Kidney epithelial cell (primary cell): ENCODE measurements around the gene SCARB1. TPM values are rescaled to one million over a fixed set of nuclear protein-coding genes. Genes with fewer than 3 reads are reported as not detected.

ENCODE experiments used
- DNase-seq: peaks from one replicate; pipeline ENCODE4 v3.0.0-alpha.2; 2010; ENCODE audit warnings: low read depth
- H3K27me3 ChIP-seq: 2 replicates; pipeline ENCODE4 v1.6.0; 2011; ENCODE audit warnings: low read length; ENCODE audit not compliant: control insufficient read depth, insufficient read depth
- H3K36me3 ChIP-seq: 2 replicates; pipeline ENCODE4 v1.5.1; 2011; ENCODE audit warnings: low read length; ENCODE audit not compliant: control insufficient read depth, insufficient read depth
- H3K4me3 ChIP-seq: 2 replicates; pipeline ENCODE4 v1.5.1; 2011; ENCODE audit warnings: low read depth, mild to moderate bottlenecking, control low read depth, low read length
- CTCF ChIP-seq: IDR thresholded peaks from 2 replicates; pipeline ENCODE4 v1.5.1; 2011; ENCODE audit warnings: mild to moderate bottlenecking, moderate library complexity, low read length, control low read depth, inconsistent platforms; ENCODE audit not compliant: insufficient read depth, poor library complexity, severe bottlenecking
- total RNA-seq: library from RNA; depleted of rRNA; stranded (reverse); fragments of >200 nt; gene quantifications from 2 replicates; pipeline ENCODE4 v1.2.3, GENCODE V29; 2015

The SCARB1 gene
- total RNA-seq, 1 donor from 2014 or later: 30.0 TPM

GRCh38 chr12:124752437-124753227, 111.0 kb downstream of the SCARB1 start:
- DNase-seq: no peak
- no peak for TF ChIP-seq CTCF
- H3K4me3 ChIP-seq: no peak overlapping the region
- no peaks in the 10 kb centered on the region for H3K36me3 ChIP-seq
- no peaks in the 10 kb centered on the region for H3K27me3 ChIP-seq

DNA sequence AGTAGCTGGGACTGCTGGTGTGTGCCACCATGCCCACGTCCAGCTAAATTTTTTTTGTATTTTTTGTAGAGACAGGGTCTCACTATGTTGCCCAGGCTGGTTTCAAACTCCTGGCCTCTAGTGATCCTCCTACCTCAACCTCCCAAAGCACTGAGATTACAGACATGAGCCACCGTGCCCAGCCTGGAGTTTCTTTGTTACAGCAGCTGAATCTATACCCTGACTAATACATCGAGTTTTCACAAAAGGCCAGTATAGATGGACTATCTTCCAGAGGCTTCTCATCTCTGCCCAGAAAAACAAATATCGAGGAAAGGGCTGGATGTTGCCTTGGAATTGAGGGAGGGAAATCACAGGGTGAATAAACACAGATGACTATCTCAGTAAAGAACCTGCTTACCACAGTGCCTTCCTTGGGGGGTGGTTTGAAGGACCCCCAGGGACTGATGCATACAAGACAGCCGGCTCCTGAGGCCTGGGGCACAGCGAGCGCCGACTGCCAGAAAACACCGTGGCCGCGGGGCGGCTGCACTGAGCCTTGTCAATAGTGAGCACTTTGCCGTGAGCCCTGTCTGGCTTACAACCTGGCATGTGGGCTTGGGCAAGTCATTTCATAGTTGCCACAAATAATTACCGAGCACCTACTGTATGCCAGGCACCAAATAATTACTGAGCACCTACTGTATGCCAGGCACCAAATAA, 111.9 kb downstream of the SCARB1 start:
- Histone ChIP-seq H3K27me3 (no peaks in the 10 kb centered on the region), H3K36me3 (no peaks in the 10 kb centered on the region), H3K4me3 (no peak overlapping the region)
- TF ChIP-seq CTCF: no peak
- no peak for DNase-seq

DNA sequence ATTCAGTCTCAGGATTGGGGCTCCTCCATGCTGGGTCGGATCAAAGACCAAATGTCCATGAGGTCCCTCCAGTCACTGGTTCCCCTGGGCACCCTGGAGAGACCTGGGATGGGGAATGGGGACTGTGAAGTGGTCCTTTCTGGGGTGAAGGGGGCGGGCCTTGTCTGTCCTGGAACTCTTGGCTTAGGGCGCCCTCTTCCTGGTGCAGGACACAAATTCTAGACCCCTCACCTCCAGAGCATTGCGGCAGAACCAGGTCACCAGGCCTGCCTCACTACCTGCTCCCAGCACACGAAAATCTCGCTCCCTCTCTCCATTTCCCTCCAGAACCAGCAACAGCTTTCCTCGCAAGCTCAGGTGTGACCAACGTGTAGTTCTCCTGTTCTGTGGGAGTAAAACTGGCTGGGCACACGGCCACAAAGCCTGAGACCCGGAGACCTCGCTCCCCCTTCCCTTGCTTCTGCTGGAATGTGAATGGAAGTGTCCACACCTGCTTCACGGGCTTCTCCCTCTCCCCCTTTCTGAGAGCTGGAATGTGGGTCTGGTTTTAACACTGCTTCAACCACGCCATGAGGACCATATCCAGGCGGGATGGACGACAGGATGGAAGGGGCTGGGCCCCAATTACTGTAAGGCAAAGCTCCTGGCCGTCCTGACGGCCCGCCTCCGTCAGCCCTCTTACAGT, 112.7 kb downstream of the SCARB1 start:
- Histone ChIP-seq H3K36me3 (no peaks in the 10 kb centered on the region), H3K27me3 (no peaks in the 10 kb centered on the region), H3K4me3 (no peak overlapping the region)
- DNase-seq: no peak
- TF ChIP-seq CTCF: peak; percentile 11

- no peak overlapping the region for H3K4me3 ChIP-seq
- H3K27me3 ChIP-seq: no peaks in the 10 kb centered on the region
- DNase-seq: no peak
- no peaks in the 10 kb centered on the region for H3K36me3 ChIP-seq
- no peak for TF ChIP-seq CTCF
These were observed 113.5 kb downstream of the SCARB1 start for GRCh38 chr12:124750149-124750656.

DNA sequence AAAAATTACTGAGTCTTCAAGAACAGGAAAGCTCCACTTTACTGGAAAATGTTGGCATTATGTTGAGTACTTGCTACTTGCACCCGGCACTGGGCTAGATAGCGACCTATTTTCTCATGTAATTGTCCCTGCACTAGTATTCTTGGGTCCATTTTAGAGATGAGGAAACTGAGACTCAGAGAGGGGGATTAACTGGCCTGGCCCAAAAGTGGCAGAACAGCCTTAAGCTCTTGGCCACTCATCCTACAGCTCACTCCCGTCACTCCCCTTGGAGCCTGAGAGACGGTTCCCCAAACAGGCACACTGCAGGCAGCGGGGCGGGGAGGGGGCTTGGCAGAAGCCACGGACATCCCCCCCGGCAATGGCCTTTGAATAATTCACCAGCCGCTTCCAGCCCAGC, 113.9 kb downstream of the SCARB1 start:
- no peak for TF ChIP-seq CTCF
- Histone ChIP-seq H3K4me3 (no peak overlapping the region), H3K36me3 (no peaks in the 10 kb centered on the region), H3K27me3 (no peaks in the 10 kb centered on the region)
- DNase-seq: no peak
